ENCODE data around the gene THOC5.

DNA sequence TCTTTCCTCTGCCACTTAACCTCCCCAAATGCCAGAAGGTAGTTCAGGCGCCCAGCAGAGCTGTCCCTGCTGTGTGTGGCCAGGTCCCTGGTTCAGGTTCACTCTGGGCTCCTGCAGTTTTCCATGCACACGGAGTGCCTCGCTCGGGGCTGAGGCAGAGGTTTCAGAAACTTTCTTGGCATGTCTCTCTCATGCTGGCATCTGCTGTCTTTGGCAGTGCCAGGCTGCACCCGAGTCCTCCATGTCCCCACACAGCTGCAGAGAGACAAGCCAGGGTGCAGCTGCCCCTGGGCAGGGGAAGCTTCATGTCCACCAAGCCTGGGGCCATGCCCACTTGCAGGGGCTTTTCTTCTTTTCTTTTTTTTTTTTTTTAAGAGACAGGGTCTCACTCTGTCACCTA, 80.6 kb downstream of the THOC5 start:
- TF ChIP-seq, protein P1, sequence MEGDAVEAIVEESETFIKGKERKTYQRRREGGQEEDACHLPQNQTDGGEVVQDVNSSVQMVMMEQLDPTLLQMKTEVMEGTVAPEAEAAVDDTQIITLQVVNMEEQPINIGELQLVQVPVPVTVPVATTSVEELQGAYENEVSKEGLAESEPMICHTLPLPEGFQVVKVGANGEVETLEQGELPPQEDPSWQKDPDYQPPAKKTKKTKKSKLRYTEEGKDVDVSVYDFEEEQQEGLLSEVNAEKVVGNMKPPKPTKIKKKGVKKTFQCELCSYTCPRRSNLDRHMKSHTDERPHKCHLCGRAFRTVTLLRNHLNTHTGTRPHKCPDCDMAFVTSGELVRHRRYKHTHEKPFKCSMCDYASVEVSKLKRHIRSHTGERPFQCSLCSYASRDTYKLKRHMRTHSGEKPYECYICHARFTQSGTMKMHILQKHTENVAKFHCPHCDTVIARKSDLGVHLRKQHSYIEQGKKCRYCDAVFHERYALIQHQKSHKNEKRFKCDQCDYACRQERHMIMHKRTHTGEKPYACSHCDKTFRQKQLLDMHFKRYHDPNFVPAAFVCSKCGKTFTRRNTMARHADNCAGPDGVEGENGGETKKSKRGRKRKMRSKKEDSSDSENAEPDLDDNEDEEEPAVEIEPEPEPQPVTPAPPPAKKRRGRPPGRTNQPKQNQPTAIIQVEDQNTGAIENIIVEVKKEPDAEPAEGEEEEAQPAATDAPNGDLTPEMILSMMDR (IDR thresholded peaks at IDR 0.05 in 2 of 3, conservative IDR thresholded peaks at IDR 0.05 in 1 of 3; ENCODE audit: borderline replicate concordance in 1 of 3, insufficient read depth in 1 of 3, low read depth in 2 of 3, low read length in 2 of 3), result no peak
- TF ChIP-seq POLR2AphosphoS5 (IDR thresholded peaks at IDR 0.05; ENCODE audit: low read depth, low read length) (no peak), ZNF274 (IDR thresholded peaks at IDR 0.05; ENCODE audit: low read depth, low read length) (no peak), RAD21 (IDR thresholded peaks at IDR 0.05; ENCODE audit: low read depth) (no peak), POLR2A (IDR thresholded peaks at IDR 0.05; ENCODE audit: borderline replicate concordance, extremely low read depth, insufficient read depth, insufficient read length) (no peak), EZH2 (IDR thresholded peaks at IDR 0.05) (no peak), CEBPB (IDR thresholded peaks at IDR 0.05; ENCODE audit: low read depth) (no peak), FOSL1 (IDR thresholded peaks at IDR 0.05; ENCODE audit: low read depth) (no peak), YY1 (IDR thresholded peaks at IDR 0.05; ENCODE audit: extremely low read depth, insufficient replicate concordance, low read depth, low read length) (no peak)
- TF ChIP-seq, protein P2, sequence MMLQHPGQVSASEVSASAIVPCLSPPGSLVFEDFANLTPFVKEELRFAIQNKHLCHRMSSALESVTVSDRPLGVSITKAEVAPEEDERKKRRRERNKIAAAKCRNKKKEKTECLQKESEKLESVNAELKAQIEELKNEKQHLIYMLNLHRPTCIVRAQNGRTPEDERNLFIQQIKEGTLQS (IDR thresholded peaks at IDR 0.05), result no peak
- TF ChIP-seq, protein P3, sequence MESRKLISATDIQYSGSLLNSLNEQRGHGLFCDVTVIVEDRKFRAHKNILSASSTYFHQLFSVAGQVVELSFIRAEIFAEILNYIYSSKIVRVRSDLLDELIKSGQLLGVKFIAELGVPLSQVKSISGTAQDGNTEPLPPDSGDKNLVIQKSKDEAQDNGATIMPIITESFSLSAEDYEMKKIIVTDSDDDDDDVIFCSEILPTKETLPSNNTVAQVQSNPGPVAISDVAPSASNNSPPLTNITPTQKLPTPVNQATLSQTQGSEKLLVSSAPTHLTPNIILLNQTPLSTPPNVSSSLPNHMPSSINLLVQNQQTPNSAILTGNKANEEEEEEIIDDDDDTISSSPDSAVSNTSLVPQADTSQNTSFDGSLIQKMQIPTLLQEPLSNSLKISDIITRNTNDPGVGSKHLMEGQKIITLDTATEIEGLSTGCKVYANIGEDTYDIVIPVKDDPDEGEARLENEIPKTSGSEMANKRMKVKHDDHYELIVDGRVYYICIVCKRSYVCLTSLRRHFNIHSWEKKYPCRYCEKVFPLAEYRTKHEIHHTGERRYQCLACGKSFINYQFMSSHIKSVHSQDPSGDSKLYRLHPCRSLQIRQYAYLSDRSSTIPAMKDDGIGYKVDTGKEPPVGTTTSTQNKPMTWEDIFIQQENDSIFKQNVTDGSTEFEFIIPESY (IDR thresholded peaks at IDR 0.05; ENCODE audit: extremely low read depth, insufficient replicate concordance, low read length), result no peak

Data from HCT116 (cell line).